Sigmoid colon (tissue), 7 donors: ENCODE data around the gene TMPRSS11A. TPM values are rescaled to one million over a fixed set of nuclear protein-coding genes. Genes with fewer than 3 reads are reported as not detected.

Source experiments
- DNase-seq: peaks from one replicate; pipeline ENCODE4 v3.0.0-alpha.2; 2019
- H3K27ac ChIP-seq, 4 donors: fragments of 200-600 bp; sonication (generic); one replicate each; pipeline ENCODE4 v1.5.1; 2016 to 2019; ENCODE audit warnings: mild to moderate bottlenecking in 1 of 4
- H3K27me3 ChIP-seq, 3 donors: fragments of 200-600 bp; sonication (generic); one replicate each; pipeline ENCODE4 v1.5.1; 2019; ENCODE audit warnings: mild to moderate bottlenecking in 1 of 3
- H3K36me3 ChIP-seq, 4 donors: fragments of 200-600 bp; sonication (generic); one replicate each; pipeline ENCODE4 v1.5.1; 2016 to 2019
- H3K4me1 ChIP-seq, 4 donors: fragments of 200-600 bp; sonication (generic); one replicate each; pipeline ENCODE4 v1.5.1; 2017 to 2019
- H3K4me3 ChIP-seq, 4 donors: fragments of 200-600 bp; sonication (generic); one replicate each; pipeline ENCODE4 v1.5.1; 2017 to 2019; ENCODE audit warnings: mild to moderate bottlenecking in 2 of 4, moderate library complexity in 1 of 4
- H3K9me3 ChIP-seq, 4 donors: fragments of 200-600 bp in 3 of 4; sonication (generic) in 3 of 4; one replicate each; pipeline versions ENCODE4 v1.5.1 to v1.6.1; 2013 to 2019
- EP300 ChIP-seq, 4 donors: sonication (generic); formaldehyde crosslinking; IDR thresholded peaks; one replicate each; pipeline ENCODE4 v1.6.1; 2017; ENCODE audit warnings: antibody characterized with exemption in 4 of 4
- POLR2A ChIP-seq, 2 donors: fragments of 450-650 bp; IDR thresholded peaks; one replicate each; pipeline ENCODE4 v1.6.1; 2016; ENCODE audit warnings: antibody characterized with exemption in 2 of 2, mild to moderate bottlenecking in 2 of 2, moderate library complexity in 2 of 2
- POLR2AphosphoS5 ChIP-seq, 4 donors: sonication (generic); formaldehyde crosslinking; IDR thresholded peaks; one replicate each; pipeline ENCODE4 v1.6.1; 2017; ENCODE audit warnings: antibody characterized with exemption in 4 of 4
- WGBS, 2 donors: extraction: QIAGEN DNeasy Blood & Tissue Kit; methylation state at CpG; one replicate each; pipeline ENCODE4 v1.1.7; 2013; 5-methylcytosine and 5-hydroxymethylcytosine counted together
- intact Hi-C: fragments of 100-400 bp; cut with DNase I; formaldehyde crosslinking; loops from one replicate; pipeline ENCODE4 v1.15.1; 2023
- polyA plus RNA-seq, 3 donors: library from polyadenylated mRNA; stranded (reverse); fragments of 200-250 nt; gene quantifications; one replicate each; pipeline ENCODE4 v1.2.3, GENCODE V29; 2013
- total RNA-seq, 4 donors: library from RNA; depleted of rRNA; stranded (reverse); fragments of >200 nt; gene quantifications; one replicate each; pipeline ENCODE4 v1.1.0, GENCODE V29; 2016
- TF ChIP-seq, protein P1 (sequence below), 4 experiments: fragments of 450-650 bp in 3 of 4; fragments of 200-600 bp in 1 of 4; IDR thresholded peaks; one replicate each; pipeline ENCODE4 v1.5.1; 2016 to 2019; ENCODE audit warnings: antibody characterized with exemption in 4 of 4, mild to moderate bottlenecking in 3 of 4, moderate library complexity in 2 of 4
- donor health status: healthy with polysubstance abuse.
- donor health status: Bipolar disorder and iron deficiency.
- donor health status: healthy.

The TMPRSS11A gene
- total and polyA plus RNA-seq, 7 donors, result not detected

DNA sequence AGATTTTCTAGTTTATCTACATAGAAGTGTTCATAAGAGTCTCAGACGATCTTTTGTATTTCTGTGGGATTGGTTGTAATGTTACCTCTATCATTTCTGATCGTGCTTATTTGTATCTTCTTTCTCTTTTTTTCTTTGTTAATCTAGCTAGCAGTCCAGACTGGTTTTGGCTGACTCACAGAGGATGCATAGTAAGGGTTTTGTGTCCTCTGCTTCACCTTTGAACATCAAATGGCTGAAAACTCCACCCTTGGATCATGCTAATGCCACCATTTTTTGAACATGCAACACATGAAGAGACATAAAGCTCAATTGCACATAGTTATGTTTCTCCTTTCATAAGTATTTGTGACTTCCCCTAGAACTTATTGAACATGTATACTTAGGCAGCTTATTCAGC is 22.8 kb downstream of the TMPRSS11A start:
- H3K36me3 ChIP-seq, result no peaks in the 10 kb centered on the region
- 85 to 90% methylated on average over 2 of the region's 2 CpGs for WGBS, 2 donors
- TF ChIP-seq, protein P1, sequence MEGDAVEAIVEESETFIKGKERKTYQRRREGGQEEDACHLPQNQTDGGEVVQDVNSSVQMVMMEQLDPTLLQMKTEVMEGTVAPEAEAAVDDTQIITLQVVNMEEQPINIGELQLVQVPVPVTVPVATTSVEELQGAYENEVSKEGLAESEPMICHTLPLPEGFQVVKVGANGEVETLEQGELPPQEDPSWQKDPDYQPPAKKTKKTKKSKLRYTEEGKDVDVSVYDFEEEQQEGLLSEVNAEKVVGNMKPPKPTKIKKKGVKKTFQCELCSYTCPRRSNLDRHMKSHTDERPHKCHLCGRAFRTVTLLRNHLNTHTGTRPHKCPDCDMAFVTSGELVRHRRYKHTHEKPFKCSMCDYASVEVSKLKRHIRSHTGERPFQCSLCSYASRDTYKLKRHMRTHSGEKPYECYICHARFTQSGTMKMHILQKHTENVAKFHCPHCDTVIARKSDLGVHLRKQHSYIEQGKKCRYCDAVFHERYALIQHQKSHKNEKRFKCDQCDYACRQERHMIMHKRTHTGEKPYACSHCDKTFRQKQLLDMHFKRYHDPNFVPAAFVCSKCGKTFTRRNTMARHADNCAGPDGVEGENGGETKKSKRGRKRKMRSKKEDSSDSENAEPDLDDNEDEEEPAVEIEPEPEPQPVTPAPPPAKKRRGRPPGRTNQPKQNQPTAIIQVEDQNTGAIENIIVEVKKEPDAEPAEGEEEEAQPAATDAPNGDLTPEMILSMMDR (IDR thresholded peaks at IDR 0.05), result no peak
- TF ChIP-seq EP300 (IDR thresholded peaks at IDR 0.05) (no peak), POLR2A (IDR thresholded peaks at IDR 0.05) (no peak), POLR2AphosphoS5 (IDR thresholded peaks at IDR 0.05) (no peak)
- H3K27ac ChIP-seq, result no peak overlapping the region
- no peaks in the 10 kb centered on the region for H3K27me3 ChIP-seq
- no peaks in the 10 kb centered on the region for H3K9me3 ChIP-seq
- H3K4me1 ChIP-seq, result no peaks in the 10 kb centered on the region
- H3K4me3 ChIP-seq, result no peak overlapping the region
- intact Hi-C loops, result no loop called here
- no peak for DNase-seq

DNA sequence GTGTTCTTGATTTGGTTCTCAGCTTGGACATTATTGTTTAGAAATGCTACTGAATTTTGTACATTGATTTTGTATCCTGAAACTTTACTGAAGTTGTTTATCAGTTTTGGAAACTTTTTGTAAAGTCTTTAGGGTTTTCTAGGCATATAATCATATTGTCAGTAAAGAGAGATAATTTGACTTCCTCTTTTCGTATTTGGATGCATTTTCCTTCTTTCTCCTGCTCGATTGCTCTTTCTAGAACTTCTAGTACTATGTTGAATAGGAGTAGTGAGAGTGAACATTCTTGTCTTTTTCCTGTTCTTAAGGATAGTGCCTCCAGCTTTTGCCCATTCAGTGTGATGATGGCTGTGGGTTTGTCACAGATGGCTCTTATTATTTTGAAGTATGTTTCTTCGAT is 24.1 kb downstream of the TMPRSS11A start:
- DNase-seq, result no peak
- Histone ChIP-seq H3K36me3 (no peaks in the 10 kb centered on the region), H3K4me1 (no peaks in the 10 kb centered on the region), H3K27me3 (no peaks in the 10 kb centered on the region), H3K4me3 (no peak overlapping the region), H3K9me3 (no peaks in the 10 kb centered on the region), H3K27ac (no peak overlapping the region)
- TF ChIP-seq EP300 (IDR thresholded peaks at IDR 0.05), result no peak
- no peak for TF ChIP-seq POLR2A (IDR thresholded peaks at IDR 0.05)
- no peak for TF ChIP-seq POLR2AphosphoS5 (IDR thresholded peaks at IDR 0.05)
- TF ChIP-seq, protein P1 (IDR thresholded peaks at IDR 0.05), result no peak
- 73 to 77% methylated on average over 3 of the region's 3 CpGs for WGBS, 2 donors
- intact Hi-C loops, result no loop called here

DNA sequence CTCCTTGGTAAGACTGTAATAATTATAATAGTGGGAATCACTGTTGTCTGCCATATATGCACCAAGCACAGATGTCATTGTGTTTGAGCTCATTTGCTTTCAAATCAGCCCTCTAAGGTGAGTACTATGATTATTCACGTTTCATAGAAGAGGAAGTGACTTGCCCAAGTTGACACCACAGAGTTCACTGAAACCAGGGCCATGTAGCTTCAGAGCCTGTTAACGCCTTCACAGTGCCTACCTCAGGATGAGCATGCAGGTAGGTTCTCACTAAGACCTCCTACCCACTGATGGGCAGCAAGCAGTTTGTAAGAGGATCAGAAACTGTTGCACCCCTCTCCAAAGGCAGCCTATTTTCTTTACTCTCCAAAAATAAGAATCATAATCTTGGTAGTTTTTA is 27.4 kb downstream of the TMPRSS11A start:
- TF ChIP-seq EP300 (IDR thresholded peaks at IDR 0.05) (no peak), POLR2AphosphoS5 (IDR thresholded peaks at IDR 0.05) (no peak), POLR2A (IDR thresholded peaks at IDR 0.05) (no peak)
- TF ChIP-seq, protein P1 (IDR thresholded peaks at IDR 0.05), result no peak
- no peaks in the 10 kb centered on the region for H3K27me3 ChIP-seq
- intact Hi-C loops, result no loop called here
- DNase-seq, result no peak
- H3K4me1 ChIP-seq, result no peaks in the 10 kb centered on the region
- no peaks in the 10 kb centered on the region for H3K36me3 ChIP-seq
- H3K9me3 ChIP-seq, result no peaks in the 10 kb centered on the region
- no peak overlapping the region for H3K4me3 ChIP-seq
- no peak overlapping the region for H3K27ac ChIP-seq
- WGBS, 2 donors, result 50 to 57% methylated on average over 2 of the region's 2 CpGs

DNA sequence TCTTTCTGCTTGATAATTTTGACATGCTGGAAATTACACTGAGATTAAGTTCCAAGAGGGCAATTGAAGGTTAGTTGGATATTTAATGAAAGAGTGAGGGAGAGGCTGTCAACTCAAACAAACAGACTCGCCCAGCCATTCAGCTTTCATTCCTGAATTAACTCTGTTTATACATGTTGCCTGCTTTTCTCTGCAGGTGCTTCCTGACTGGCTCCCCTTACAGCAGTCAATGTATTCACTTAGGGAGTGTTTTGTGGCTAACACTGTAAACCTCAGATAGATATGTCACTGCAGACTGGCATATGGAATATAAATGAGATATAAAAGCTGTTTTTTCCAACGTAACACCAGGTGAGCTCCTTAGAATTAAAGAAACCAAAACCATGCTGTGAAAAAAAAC is 28.7 kb downstream of the TMPRSS11A start:
- TF ChIP-seq POLR2A (IDR thresholded peaks at IDR 0.05) (no peak), EP300 (IDR thresholded peaks at IDR 0.05) (no peak), POLR2AphosphoS5 (IDR thresholded peaks at IDR 0.05) (no peak)
- TF ChIP-seq, protein P1 (IDR thresholded peaks at IDR 0.05), result no peak
- H3K4me1 ChIP-seq, result no peaks in the 10 kb centered on the region
- no peak for DNase-seq
- H3K27me3 ChIP-seq, result no peaks in the 10 kb centered on the region
- intact Hi-C loops, result no loop called here
- 4 to 11% methylated on average over 2 of the region's 2 CpGs for WGBS, 2 donors
- no peaks in the 10 kb centered on the region for H3K36me3 ChIP-seq
- no peaks in the 10 kb centered on the region for H3K9me3 ChIP-seq
- H3K27ac ChIP-seq, result no peak overlapping the region
- H3K4me3 ChIP-seq, result no peak overlapping the region

DNA sequence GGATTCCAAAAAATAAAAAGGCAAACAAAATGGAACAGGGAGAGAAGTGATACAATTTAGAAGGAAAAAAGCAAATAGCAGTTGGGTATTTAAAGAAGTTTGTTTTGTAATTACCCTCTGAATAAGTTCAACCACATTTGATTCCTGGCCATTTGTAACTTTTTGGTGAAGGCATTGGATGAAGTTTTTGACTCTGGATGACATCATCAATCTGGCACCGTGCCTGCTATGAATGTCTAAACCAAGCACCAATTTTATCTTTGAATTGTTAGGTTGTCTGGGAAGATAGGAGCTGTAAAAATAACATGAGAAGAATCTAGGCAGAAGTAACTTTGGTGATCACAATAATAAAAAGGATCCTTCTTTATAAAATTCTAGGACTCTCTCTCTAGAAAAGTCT is 29.5 kb downstream of the TMPRSS11A start:
- H3K4me1 ChIP-seq, result no peaks in the 10 kb centered on the region
- whole genome bisulfite sequencing, 2 donors, result 49 to 72% methylated on average over 1 of the region's 1 CpG
- DNase-seq, result no peak
- intact Hi-C loops, result no loop called here
- TF ChIP-seq POLR2AphosphoS5 (IDR thresholded peaks at IDR 0.05) (no peak), EP300 (IDR thresholded peaks at IDR 0.05) (no peak), POLR2A (IDR thresholded peaks at IDR 0.05) (no peak)
- no peak overlapping the region for H3K4me3 ChIP-seq
- no peaks in the 10 kb centered on the region for H3K36me3 ChIP-seq
- no peaks in the 10 kb centered on the region for H3K9me3 ChIP-seq
- no peaks in the 10 kb centered on the region for H3K27me3 ChIP-seq
- H3K27ac ChIP-seq, result no peak overlapping the region
